Transverse colon (tissue), 4 donors: Measurements from ENCODE around the gene OAT. TPM values are rescaled to one million over a fixed set of nuclear protein-coding genes. Genes with fewer than 3 reads are reported as not detected.

ENCODE experiments used
- DNase-seq: peaks from one replicate; pipeline ENCODE4 v3.0.0-alpha.2; 2019
- H3K27ac ChIP-seq, 4 donors: fragments of 200-600 bp; sonication (generic); 2 replicates each; pipeline ENCODE4 v1.5.1; 2016 to 2018; ENCODE audit warnings: inconsistent platforms in 4 of 4
- H3K27me3 ChIP-seq: fragments of 200-600 bp; sonication (generic); 2 replicates; pipeline ENCODE4 v1.5.1; 2017; ENCODE audit warnings: inconsistent platforms
- H3K36me3 ChIP-seq, 4 donors: fragments of 200-600 bp; sonication (generic); 2 replicates each; pipeline ENCODE4 v1.5.1; 2017 to 2019; ENCODE audit warnings: inconsistent platforms in 4 of 4
- H3K4me1 ChIP-seq, 4 donors: fragments of 200-600 bp; sonication (generic); 2 replicates each; pipeline ENCODE4 v1.5.1; 2017 to 2020; ENCODE audit warnings: inconsistent platforms in 4 of 4
- H3K4me3 ChIP-seq, 4 donors: fragments of 200-600 bp; sonication (generic); 1 replicate in 1 of 4; 2 replicates in 3 of 4; pipeline versions ENCODE4 v1.5.1 to v1.6.1; 2017 to 2019; ENCODE audit warnings: inconsistent platforms in 4 of 4
- H3K9me3 ChIP-seq, 2 donors: fragments of 200-600 bp; sonication (generic); 2 replicates each; pipeline ENCODE4 v1.5.1; 2017 to 2019; ENCODE audit warnings: inconsistent platforms in 2 of 2
- CTCF ChIP-seq, 5 experiments: fragments of 200-600 bp in 3 of 5; fragments of 450-650 bp in 2 of 5; sonication (generic) in 3 of 5; IDR thresholded peaks; 1 replicate in 2 of 5; 2 replicates in 3 of 5; pipeline ENCODE4 v1.5.1; 2016 to 2017; ENCODE audit warnings: antibody characterized with exemption in 5 of 5, inconsistent platforms in 3 of 5, mild to moderate bottlenecking in 2 of 5, moderate library complexity in 1 of 5
- EP300 ChIP-seq: sonication (generic); formaldehyde crosslinking; IDR thresholded peaks from one replicate; pipeline ENCODE4 v1.6.1; 2017; ENCODE audit warnings: antibody characterized with exemption, low read depth
- POLR2A ChIP-seq: fragments of 450-650 bp; IDR thresholded peaks from one replicate; pipeline ENCODE4 v1.6.1; 2016; ENCODE audit warnings: antibody characterized with exemption, mild to moderate bottlenecking, moderate library complexity
- POLR2AphosphoS5 ChIP-seq, 3 donors: sonication (generic); formaldehyde crosslinking; IDR thresholded peaks; one replicate each; pipeline ENCODE4 v1.6.1; 2016; ENCODE audit warnings: antibody characterized with exemption in 3 of 3
- whole genome bisulfite sequencing, 2 donors: methylation state at CpG; one replicate each; pipeline ENCODE4 v1.1.5; 2018; ENCODE audit warnings: low coverage in 1 of 2; 5-methylcytosine and 5-hydroxymethylcytosine counted together
- in situ Hi-C, 4 donors: fragments of 200-750 bp; cut with MboI; loops; one replicate each; pipeline versions ENCODE4 v1.15.0 to v1.15.1; 2017; ENCODE audit warnings: low sequenced_read_pairs in 3 of 4, low pct_ligation_motif_present in 1 of 4, low pct_unique_long_range_greater_than_20kb in 1 of 4
- intact Hi-C: fragments of 100-400 bp; cut with DNase I; formaldehyde crosslinking; loops from one replicate; pipeline ENCODE4 v1.15.1; 2023; ENCODE audit warnings: low total_unique reads
- total RNA-seq, 4 donors: library from RNA; depleted of rRNA; stranded (reverse); fragments of >200 nt; gene quantifications; one replicate each; pipeline ENCODE4 v1.1.0, GENCODE V29; 2016

OAT gene
- total RNA-seq, 4 donors from 2014 or later, result 22.1 to 89.3 (median 60.9) TPM

GRCh38 chr10:124367936-124368335 is 50.8 kb downstream of the OAT start:
- TF ChIP-seq POLR2A (no peak), EP300 (no peak), CTCF (IDR thresholded peaks at IDR 0.05) (no peak), POLR2AphosphoS5 (IDR thresholded peaks at IDR 0.05) (no peak)
- Histone ChIP-seq H3K27me3 (no peaks in the 10 kb centered on the region), H3K4me3 (no peak overlapping the region), H3K36me3 (no peaks in the 10 kb centered on the region), H3K27ac (no peak overlapping the region), H3K9me3 (no peaks in the 10 kb centered on the region), H3K4me1 (no peaks in the 10 kb centered on the region)
- in situ Hi-C loops (no loop called here), intact Hi-C loops (no loop called here)
- WGBS, 2 donors, result 87% methylated on average over 18 of the region's 18 CpGs; no CpG with 5 or more reads in 1 of the 2 donors
- DNase-seq, result no peak

GRCh38 chr10:124367414-124367813 is 51.3 kb downstream of the OAT start:
- Histone ChIP-seq H3K4me1 (no peaks in the 10 kb centered on the region), H3K27ac (no peak overlapping the region), H3K27me3 (no peaks in the 10 kb centered on the region), H3K9me3 (no peaks in the 10 kb centered on the region), H3K36me3 (no peaks in the 10 kb centered on the region), H3K4me3 (no peak overlapping the region)
- WGBS, 2 donors, result 100% methylated on average over 4 of the region's 4 CpGs; no CpG with 5 or more reads in 1 of the 2 donors
- intact Hi-C loops, result no loop called here
- in situ Hi-C loops, result no loop called here
- no peak for DNase-seq
- no peak for TF ChIP-seq CTCF (IDR thresholded peaks at IDR 0.05)
- no peak for TF ChIP-seq POLR2A
- TF ChIP-seq POLR2AphosphoS5 (IDR thresholded peaks at IDR 0.05), result no peak
- no peak for TF ChIP-seq EP300

GRCh38 chr10:124366825-124367224 is 51.9 kb downstream of the OAT start:
- in situ Hi-C loops (no loop called here), intact Hi-C loops (no loop called here)
- H3K4me1 ChIP-seq, result no peaks in the 10 kb centered on the region
- H3K9me3 ChIP-seq, result no peaks in the 10 kb centered on the region
- no peak for TF ChIP-seq POLR2AphosphoS5 (IDR thresholded peaks at IDR 0.05)
- no peak for TF ChIP-seq EP300
- TF ChIP-seq POLR2A, result no peak
- TF ChIP-seq CTCF (IDR thresholded peaks at IDR 0.05), result no peak
- H3K27ac ChIP-seq, result no peak overlapping the region
- H3K36me3 ChIP-seq, result no peaks in the 10 kb centered on the region
- H3K4me3 ChIP-seq, result no peak overlapping the region
- no peaks in the 10 kb centered on the region for H3K27me3 ChIP-seq
- no peak for DNase-seq
- 43 to 59% methylated on average over 2 to 7 of the region's 7 CpGs for WGBS, 2 donors

- no peak for DNase-seq
- TF ChIP-seq POLR2A (no peak), POLR2AphosphoS5 (IDR thresholded peaks at IDR 0.05) (no peak), CTCF (IDR thresholded peaks at IDR 0.05) (no peak)
- 70 to 75% methylated on average over 4 to 5 of the region's 5 CpGs for WGBS, 2 donors
- Histone ChIP-seq H3K27me3 (no peaks in the 10 kb centered on the region), H3K4me1 (no peaks in the 10 kb centered on the region), H3K9me3 (no peaks in the 10 kb centered on the region), H3K36me3 (no peaks in the 10 kb centered on the region), H3K4me3 (no peak overlapping the region), H3K27ac (no peak overlapping the region)
- in situ Hi-C loops (no loop called here), intact Hi-C loops (no loop called here)
Observed at GRCh38 chr10:124366343-124366742, 52.4 kb downstream of the OAT start.
